Measurements from ENCODE around the gene CDKAL1.

DNA sequence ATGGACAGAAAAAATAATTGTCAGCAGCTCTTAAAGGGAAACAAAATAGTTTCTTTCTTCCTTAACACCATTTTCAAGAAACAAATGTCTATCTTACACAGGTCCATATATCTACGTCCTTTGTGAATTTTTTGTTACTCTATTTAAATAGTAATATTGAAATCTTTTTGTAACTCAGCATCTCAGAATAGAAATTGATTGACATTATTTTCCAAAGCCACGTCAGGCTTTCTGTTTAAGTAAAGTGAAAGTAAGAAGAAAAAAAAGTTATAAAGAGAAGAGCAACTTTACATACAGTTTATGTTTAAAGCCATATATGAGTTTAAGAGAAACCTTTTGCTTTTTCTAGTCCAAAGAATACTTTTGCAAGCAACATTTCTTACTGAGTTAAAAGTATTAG lies 656.4 kb downstream of the CDKAL1 start:
- TF ChIP-seq, protein P1, sequence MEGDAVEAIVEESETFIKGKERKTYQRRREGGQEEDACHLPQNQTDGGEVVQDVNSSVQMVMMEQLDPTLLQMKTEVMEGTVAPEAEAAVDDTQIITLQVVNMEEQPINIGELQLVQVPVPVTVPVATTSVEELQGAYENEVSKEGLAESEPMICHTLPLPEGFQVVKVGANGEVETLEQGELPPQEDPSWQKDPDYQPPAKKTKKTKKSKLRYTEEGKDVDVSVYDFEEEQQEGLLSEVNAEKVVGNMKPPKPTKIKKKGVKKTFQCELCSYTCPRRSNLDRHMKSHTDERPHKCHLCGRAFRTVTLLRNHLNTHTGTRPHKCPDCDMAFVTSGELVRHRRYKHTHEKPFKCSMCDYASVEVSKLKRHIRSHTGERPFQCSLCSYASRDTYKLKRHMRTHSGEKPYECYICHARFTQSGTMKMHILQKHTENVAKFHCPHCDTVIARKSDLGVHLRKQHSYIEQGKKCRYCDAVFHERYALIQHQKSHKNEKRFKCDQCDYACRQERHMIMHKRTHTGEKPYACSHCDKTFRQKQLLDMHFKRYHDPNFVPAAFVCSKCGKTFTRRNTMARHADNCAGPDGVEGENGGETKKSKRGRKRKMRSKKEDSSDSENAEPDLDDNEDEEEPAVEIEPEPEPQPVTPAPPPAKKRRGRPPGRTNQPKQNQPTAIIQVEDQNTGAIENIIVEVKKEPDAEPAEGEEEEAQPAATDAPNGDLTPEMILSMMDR (IDR thresholded peaks at IDR 0.05 in 2 of 3, conservative IDR thresholded peaks at IDR 0.05 in 1 of 3; ENCODE audit: control insufficient read depth in 2 of 3, extremely low read depth in 1 of 3, insufficient read depth in 1 of 3, low read depth in 3 of 3, low read length in 3 of 3): no peak
- TF ChIP-seq, protein P2, sequence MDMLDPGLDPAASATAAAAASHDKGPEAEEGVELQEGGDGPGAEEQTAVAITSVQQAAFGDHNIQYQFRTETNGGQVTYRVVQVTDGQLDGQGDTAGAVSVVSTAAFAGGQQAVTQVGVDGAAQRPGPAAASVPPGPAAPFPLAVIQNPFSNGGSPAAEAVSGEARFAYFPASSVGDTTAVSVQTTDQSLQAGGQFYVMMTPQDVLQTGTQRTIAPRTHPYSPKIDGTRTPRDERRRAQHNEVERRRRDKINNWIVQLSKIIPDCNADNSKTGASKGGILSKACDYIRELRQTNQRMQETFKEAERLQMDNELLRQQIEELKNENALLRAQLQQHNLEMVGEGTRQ (IDR thresholded peaks at IDR 0.05; ENCODE audit: borderline replicate concordance, low read depth, low read length): no peak
- TF ChIP-seq EZH2 (IDR thresholded peaks at IDR 0.05; ENCODE audit: borderline replicate concordance, control insufficient read depth, low read depth, low read length) (no peak), NFIC (IDR thresholded peaks at IDR 0.05; ENCODE audit: low read depth, low read length) (peak; percentile 48; the same call in 1 of the 2 replicates), CREM (IDR thresholded peaks at IDR 0.05; ENCODE audit: low read depth) (no peak), SIN3A (IDR thresholded peaks at IDR 0.05; ENCODE audit: low read depth, low read length) (no peak), POLR2A (IDR thresholded peaks at IDR 0.05; ENCODE audit: low read depth, low read length) (no peak)
